Endothelial cell of umbilical vein (primary cell): ENCODE measurements around the gene TEAD4. TPM values are rescaled to one million over a fixed set of nuclear protein-coding genes. Genes with fewer than 3 reads are reported as not detected.

ENCODE experiments used
- BruUV-seq: library from RNA; stranded (reverse); fragments of 400-500 nt; replicated peaks from 2 replicates; lab custom pipeline; 2021; lab: Mats Ljungman, UMichigan
- CTCF ChIA-PET: fragments of 300-600, 350-600 bp; sonication (Branson Sonifier 250); formaldehyde crosslinking; loops from one replicate; lab custom pipeline; 2021; ENCODE audit warnings: antibody characterized with exemption, inconsistent platforms; lab: Charles Lee
- POLR2A ChIA-PET: fragments of 300-600, 350-600 bp; sonication (Branson Sonifier 250); formaldehyde crosslinking; loops from one replicate; lab custom pipeline; 2021; ENCODE audit warnings: antibody characterized with exemption, inconsistent platforms; lab: Charles Lee
- DNase-seq: peaks from one replicate; pipeline ENCODE4 v3.0.0-alpha.2; 2011; ENCODE audit warnings: low read depth, low spot score
- FAIRE-seq: peaks from 2 replicates; lab custom pipeline; 2011; peaks lifted over from hg19 to GRCh38; lab: Jason Lieb, UNC
- H2AFZ ChIP-seq: 2 replicates; pipeline ENCODE4 v1.6.0; 2012; ENCODE audit warnings: low read depth, low read length, control low read depth, inconsistent platforms
- H3K27ac ChIP-seq: 2 replicates; pipeline ENCODE4 v1.5.1; 2011; ENCODE audit warnings: low read depth, mild to moderate bottlenecking, control low read depth, low read length, moderate library complexity; ENCODE audit not compliant: insufficient read depth
- H3K27me3 ChIP-seq, 2 experiments: 2 replicates each; pipeline versions ENCODE4 v1.6.0 to v1.6.1; 2011; ENCODE audit warnings: low read length in 2 of 2, mixed read lengths in 1 of 2; ENCODE audit not compliant: control insufficient read depth in 2 of 2, insufficient read depth in 2 of 2
- H3K36me3 ChIP-seq, 2 experiments: 2 replicates in 1 of 2; 3 replicates in 1 of 2; pipeline ENCODE4 v1.5.1; 2011; ENCODE audit warnings: low read length in 2 of 2, mild to moderate bottlenecking in 1 of 2, moderate library complexity in 1 of 2; ENCODE audit not compliant: control insufficient read depth in 2 of 2, insufficient read depth in 2 of 2; ENCODE audit errors: extremely low read depth in 1 of 2
- H3K4me1 ChIP-seq: 3 replicates; pipeline ENCODE4 v1.5.1; 2011; ENCODE audit warnings: mild to moderate bottlenecking, low read length; ENCODE audit not compliant: control insufficient read depth, insufficient read depth; ENCODE audit errors: extremely low read depth
- H3K4me2 ChIP-seq: 2 replicates; pipeline ENCODE4 v1.6.1; 2011; ENCODE audit warnings: low read length, control low read depth, mixed read lengths; ENCODE audit not compliant: insufficient read depth
- H3K4me3 ChIP-seq, 3 experiments: fragments of 200-600 bp in 1 of 3; sonication (generic), shearing (Covaris generic) in 1 of 3; replicated peaks in 1 of 3; 2 replicates each; pipeline ENCODE4 v1.5.1; 2011 to 2016; ENCODE audit warnings: control low read depth in 3 of 3, low read length in 3 of 3, mild to moderate bottlenecking in 2 of 3, inconsistent platforms in 1 of 3, low read depth in 1 of 3, moderate library complexity in 1 of 3; ENCODE audit not compliant: insufficient read depth in 1 of 3
- H3K79me2 ChIP-seq: 2 replicates; pipeline ENCODE4 v1.6.0; 2012; ENCODE audit warnings: low read length, inconsistent platforms; ENCODE audit not compliant: control insufficient read depth, insufficient read depth
- H3K9ac ChIP-seq: replicated peaks from 2 replicates; pipeline ENCODE3; 2011; ENCODE audit warnings: low read length, control low read depth; ENCODE audit not compliant: insufficient read depth; ENCODE audit errors: extremely low read depth
- H3K9me1 ChIP-seq: replicated peaks from 3 replicates; pipeline ENCODE4 v1.6.0; 2011; ENCODE audit warnings: mild to moderate bottlenecking, low read length; ENCODE audit not compliant: control insufficient read depth, insufficient read depth; ENCODE audit errors: extremely low read depth
- H3K9me3 ChIP-seq: replicated peaks from 2 replicates; pipeline ENCODE4 v1.5.1; 2012; ENCODE audit warnings: low read length, inconsistent platforms; ENCODE audit not compliant: control insufficient read depth, insufficient read depth
- H4K20me1 ChIP-seq: replicated peaks from 2 replicates; pipeline ENCODE3; 2011; ENCODE audit warnings: mild to moderate bottlenecking, low read length; ENCODE audit not compliant: control insufficient read depth, insufficient read depth; ENCODE audit errors: extremely low read depth
- CTCF ChIP-seq, 2 donors: IDR thresholded peaks; 1 replicate in 1 of 2; 2 replicates in 1 of 2; pipeline ENCODE4 v1.5.1; 2011; ENCODE audit warnings: low read length in 2 of 2, mild to moderate bottlenecking in 2 of 2, moderate library complexity in 2 of 2, control low read depth in 1 of 2, inconsistent platforms in 1 of 2, low read depth in 1 of 2; ENCODE audit not compliant: insufficient read depth in 1 of 2; ENCODE audit errors: extremely low read depth in 1 of 2
- EZH2 ChIP-seq: IDR thresholded peaks from 2 replicates; pipeline ENCODE4 v1.6.1; 2012; ENCODE audit warnings: borderline replicate concordance, low read depth, mild to moderate bottlenecking, moderate library complexity, low read length, inconsistent platforms; ENCODE audit not compliant: severe bottlenecking
- FOS ChIP-seq: IDR thresholded peaks from 2 replicates; pipeline ENCODE4 v1.6.1; 2011; ENCODE audit warnings: mild to moderate bottlenecking, low read length, moderate library complexity, borderline replicate concordance; ENCODE audit not compliant: insufficient read depth
- GATA2 ChIP-seq: IDR thresholded peaks from 2 replicates; pipeline ENCODE4 v1.7.0; 2011; ENCODE audit warnings: low read depth, mild to moderate bottlenecking, moderate library complexity, mixed read lengths, low read length; ENCODE audit not compliant: insufficient read length, insufficient read depth
- JUN ChIP-seq: IDR thresholded peaks from 2 replicates; pipeline ENCODE4 v1.6.1; 2011; ENCODE audit warnings: borderline replicate concordance, low read depth; ENCODE audit not compliant: insufficient read length, insufficient read depth
- MAX ChIP-seq: IDR thresholded peaks from 2 replicates; pipeline ENCODE4 v1.6.1; 2011; ENCODE audit not compliant: insufficient read depth, insufficient read length
- MYC ChIP-seq: IDR thresholded peaks from one replicate; pipeline ENCODE4 v1.6.1; 2011; ENCODE audit warnings: mild to moderate bottlenecking, low read depth, low read length
- POLR2A ChIP-seq: IDR thresholded peaks from 2 replicates; pipeline ENCODE4 v1.6.1; 2012; ENCODE audit warnings: low read depth, mild to moderate bottlenecking, control low read depth, low read length
- POLR2AphosphoS5 ChIP-seq: IDR thresholded peaks from 2 replicates; pipeline ENCODE4 v1.6.1; 2012; ENCODE audit warnings: low read depth, mild to moderate bottlenecking, control low read depth, low read length, moderate library complexity; ENCODE audit not compliant: insufficient read depth
- dilution Hi-C: fragments of 300-500 bp; cut with MboI; formaldehyde crosslinking; loops from one replicate; pipeline ENCODE4 v1.15.0; 2019; ENCODE audit warnings: low sequenced_read_pairs; ENCODE audit not compliant: extremely low pct_ligation_motif_present
- intact Hi-C: fragments of 100-400 bp; cut with micrococcal nuclease; formaldehyde crosslinking; loops from one replicate; pipeline ENCODE4 v1.10.0; 2022
- polyA plus RNA-seq, 4 experiments: library from polyadenylated mRNA; depleted of rRNA in 3 of 4; stranded (reverse) in 3 of 4; unstranded in 1 of 4; fragments of >200 nt; gene quantifications; 2 replicates each; pipeline versions ENCODE4 v1.2.1 to v1.2.3, GENCODE V29; 2011 to 2012; ENCODE audit warnings: missing spikeins in 1 of 4
- total RNA-seq: library from RNA; stranded (reverse); gene quantifications from 2 replicates; pipeline ENCODE4 v1.2.3, GENCODE V29; 2021

TEAD4 gene
- total and polyA plus RNA-seq, 2 donors (not counting 3 experiments of a cell fraction or from before 2014, with no cell fraction given): 34.4 to 46.0 TPM

GRCh38 chr12:2919249-2919648 is 39.9 kb upstream of the TEAD4 start:
- H4K20me1 ChIP-seq: no peaks in the 10 kb centered on the region
- H3K79me2 ChIP-seq: peaks cover 5% of the 10 kb centered on the region
- ChIA-PET CTCF (interaction anchor here (0.5 to 1.9 kb wide), 3 partner anchors 11 to 115 kb away, joined by 3 to 7 read pairs (median 3); no protein-coding TSS in a partner anchor), POLR2A (no interaction called here)
- H3K36me3 ChIP-seq: peaks cover 4 to 18% of the 10 kb centered on the region in 2 experiments
- TF ChIP-seq MYC (no peak), CTCF (IDR thresholded peaks at IDR 0.05; ENCODE audit: extremely low read depth in 1 of 2, insufficient read depth in 1 of 2, low read depth in 1 of 2, low read length in 2 of 2) (no peak), JUN (peak; percentile 25), POLR2AphosphoS5 (peak; percentile 35), EZH2 (no peak), GATA2 (peak; percentile 95), POLR2A (no peak), MAX (no peak), FOS (peak; percentile 35)
- no peaks in the 10 kb centered on the region for H3K9me1 ChIP-seq
- H3K4me3 ChIP-seq: no peak overlapping the region
- peak overlapping the region; percentile 57 for H3K4me2 ChIP-seq
- H2AFZ ChIP-seq: no peak overlapping the region
- no peaks in the 10 kb centered on the region for H3K9me3 ChIP-seq
- no peak overlapping the region for H3K9ac ChIP-seq
- dilution Hi-C loops: no loop called here
- no TSS peak for BruUV-seq
- DNase-seq (peak; percentile 70), FAIRE-seq (peak; percentile 75)
- peaks cover 11% of the 10 kb centered on the region for H3K4me1 ChIP-seq
- H3K27ac ChIP-seq: no peak overlapping the region
- intact Hi-C loops: no loop called here
- no peaks in the 10 kb centered on the region for H3K27me3 ChIP-seq
